Measurements from ENCODE around the gene SNX4.

DNA sequence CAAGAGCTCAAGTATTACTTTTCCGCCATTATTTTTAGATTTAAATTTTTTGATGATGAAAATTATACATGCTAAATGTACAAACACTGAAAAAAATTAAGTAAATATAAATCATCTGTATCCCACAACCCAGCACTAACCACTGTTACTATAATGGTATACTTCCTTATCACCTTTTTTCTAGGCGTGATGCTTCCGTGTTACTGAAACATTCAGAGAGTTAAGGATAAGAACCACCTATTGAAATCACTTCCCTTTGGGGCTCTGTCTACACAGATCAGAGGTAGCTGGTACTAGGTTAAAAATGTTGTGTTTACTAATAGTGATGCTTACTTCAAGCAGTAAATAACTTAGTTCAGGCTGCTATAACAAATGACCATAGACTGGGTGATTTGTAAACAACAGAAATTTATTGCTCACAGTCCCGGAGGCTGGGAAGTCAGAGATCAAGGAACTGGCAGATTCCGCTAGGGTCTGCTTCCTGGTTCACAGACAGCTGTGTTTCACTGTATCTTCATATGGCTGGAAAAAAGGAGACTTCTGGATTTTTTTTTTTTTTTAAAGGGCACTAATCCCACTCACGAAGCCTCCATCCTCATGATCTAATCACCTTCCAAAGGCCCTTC is 6.4 kb downstream of the SNX4 start:
- TF ChIP-seq, protein P1, sequence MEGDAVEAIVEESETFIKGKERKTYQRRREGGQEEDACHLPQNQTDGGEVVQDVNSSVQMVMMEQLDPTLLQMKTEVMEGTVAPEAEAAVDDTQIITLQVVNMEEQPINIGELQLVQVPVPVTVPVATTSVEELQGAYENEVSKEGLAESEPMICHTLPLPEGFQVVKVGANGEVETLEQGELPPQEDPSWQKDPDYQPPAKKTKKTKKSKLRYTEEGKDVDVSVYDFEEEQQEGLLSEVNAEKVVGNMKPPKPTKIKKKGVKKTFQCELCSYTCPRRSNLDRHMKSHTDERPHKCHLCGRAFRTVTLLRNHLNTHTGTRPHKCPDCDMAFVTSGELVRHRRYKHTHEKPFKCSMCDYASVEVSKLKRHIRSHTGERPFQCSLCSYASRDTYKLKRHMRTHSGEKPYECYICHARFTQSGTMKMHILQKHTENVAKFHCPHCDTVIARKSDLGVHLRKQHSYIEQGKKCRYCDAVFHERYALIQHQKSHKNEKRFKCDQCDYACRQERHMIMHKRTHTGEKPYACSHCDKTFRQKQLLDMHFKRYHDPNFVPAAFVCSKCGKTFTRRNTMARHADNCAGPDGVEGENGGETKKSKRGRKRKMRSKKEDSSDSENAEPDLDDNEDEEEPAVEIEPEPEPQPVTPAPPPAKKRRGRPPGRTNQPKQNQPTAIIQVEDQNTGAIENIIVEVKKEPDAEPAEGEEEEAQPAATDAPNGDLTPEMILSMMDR (IDR thresholded peaks at IDR 0.05): no peak
- TF ChIP-seq POLR2A (IDR thresholded peaks at IDR 0.05) (no peak), POLR2AphosphoS5 (IDR thresholded peaks at IDR 0.05; ENCODE audit: insufficient read depth in 1 of 2, low read depth in 1 of 2) (no peak)
